SK-N-SH (cell line): ENCODE results near the gene MYO16. TPM values are rescaled to one million over a fixed set of nuclear protein-coding genes. Genes with fewer than 3 reads are reported as not detected.

Experiments
- CTCF ChIA-PET: fragments of 300-600, 350-600 bp; formaldehyde crosslinking; extraction: SDS; loops from one replicate; lab custom pipeline; 2021; lab: Yijun Ruan, JAX
- POLR2A ChIA-PET: fragments of 350-600 bp; sonication (Branson Sonifier 250); formaldehyde crosslinking; extraction: SDS; loops from one replicate; lab custom pipeline; 2020; ENCODE audit warnings: antibody characterized with exemption, inconsistent platforms; lab: Yijun Ruan, JAX
- DNase-seq: peaks from one replicate; pipeline ENCODE4 v3.0.0; 2012
- H2AFZ ChIP-seq: fragments of 200-600 bp; sonication (generic); 2 replicates; pipeline ENCODE4 v1.8.1; 2016; ENCODE audit warnings: antibody characterized with exemption, mild to moderate bottlenecking, low read depth
- H3F3A ChIP-seq: fragments of 200-600 bp; sonication (generic); replicated peaks from 2 replicates; pipeline ENCODE3; 2016; ENCODE audit warnings: antibody characterized with exemption, mild to moderate bottlenecking; ENCODE audit not compliant: insufficient read depth
- H3K27ac ChIP-seq, 2 experiments: fragments of 200-500 bp in 1 of 2; fragments of 200-600 bp in 1 of 2; sonication (Bioruptor generic) in 1 of 2; sonication (generic), shearing (Covaris generic) in 1 of 2; 2 replicates each; pipeline versions ENCODE4 v1.5.1 to v1.6.1; 2014 to 2016; ENCODE audit warnings: low read depth in 2 of 2, inconsistent platforms in 1 of 2, low read length in 1 of 2, mild to moderate bottlenecking in 1 of 2, mixed read lengths in 1 of 2
- H3K27me3 ChIP-seq: fragments of 200-600 bp; sonication (generic), shearing (Covaris generic); 2 replicates; pipeline ENCODE4 v1.6.1; 2016; ENCODE audit warnings: mixed run types; ENCODE audit not compliant: insufficient read depth
- H3K36me3 ChIP-seq, 2 experiments: fragments of 200-500 bp in 1 of 2; fragments of 200-600 bp in 1 of 2; sonication (Bioruptor generic) in 1 of 2; sonication (generic) in 1 of 2; replicated peaks in 1 of 2; 2 replicates each; pipeline versions ENCODE3 to v1.5.1; 2014 to 2016; ENCODE audit warnings: low read length in 1 of 2, mild to moderate bottlenecking in 1 of 2; ENCODE audit not compliant: insufficient read depth in 2 of 2, control insufficient read depth in 1 of 2
- H3K4me1 ChIP-seq, 2 experiments: fragments of 200-500 bp in 1 of 2; fragments of 200-600 bp in 1 of 2; sonication (Bioruptor generic) in 1 of 2; sonication (generic), shearing (Covaris generic) in 1 of 2; 2 replicates each; pipeline versions ENCODE4 v1.5.1 to v1.6.1; 2014 to 2016; ENCODE audit warnings: low read depth in 1 of 2, low read length in 1 of 2, mixed run types in 1 of 2; ENCODE audit not compliant: insufficient read depth in 2 of 2, control insufficient read depth in 1 of 2
- H3K4me2 ChIP-seq: fragments of 200-600 bp; sonication (generic), shearing (Covaris generic); 2 replicates; pipeline ENCODE4 v1.6.1; 2017; ENCODE audit warnings: mixed run types
- H3K4me3 ChIP-seq, 2 experiments: fragments of 200-500 bp in 1 of 2; fragments of 200-600 bp in 1 of 2; sonication (Bioruptor generic) in 1 of 2; sonication (generic), shearing (Covaris generic) in 1 of 2; 2 replicates each; pipeline versions ENCODE4 v1.5.1 to v1.8.1; 2014 to 2016; ENCODE audit warnings: low read depth in 2 of 2, inconsistent platforms in 1 of 2, low read length in 1 of 2, mild to moderate bottlenecking in 1 of 2, mixed read lengths in 1 of 2, moderate library complexity in 1 of 2
- H3K79me2 ChIP-seq: fragments of 200-600 bp; sonication (generic); 2 replicates; pipeline ENCODE4 v1.8.1; 2017; ENCODE audit warnings: mild to moderate bottlenecking; ENCODE audit not compliant: insufficient read depth
- H3K9ac ChIP-seq: fragments of 200-600 bp; sonication (generic); 2 replicates; pipeline ENCODE4 v1.6.1; 2017; ENCODE audit warnings: mixed run types
- H3K9me2 ChIP-seq: fragments of 200-600 bp; sonication (generic); 2 replicates; pipeline ENCODE4 v1.6.1; 2017; ENCODE audit warnings: mixed run types
- H3K9me3 ChIP-seq: fragments of 200-600 bp; sonication (generic); 2 replicates; pipeline ENCODE4 v1.6.1; 2017; ENCODE audit warnings: mixed run types, mild to moderate bottlenecking, moderate library complexity
- H4K20me1 ChIP-seq: fragments of 200-600 bp; sonication (generic); 2 replicates; pipeline ENCODE4 v1.6.1; 2017; ENCODE audit warnings: mild to moderate bottlenecking, mixed run types; ENCODE audit not compliant: insufficient read depth
- CHD2 ChIP-seq: fragments of 150-350 bp; IDR thresholded peaks from 2 replicates; pipeline ENCODE4 v1.6.1; 2018; ENCODE audit warnings: low read length; ENCODE audit not compliant: partially characterized antibody
- ELF1 ChIP-seq: IDR thresholded peaks from 2 replicates; pipeline ENCODE4 v1.4.0; 2012
- EP300 ChIP-seq, 2 experiments: IDR thresholded peaks; 2 replicates each; pipeline versions ENCODE4 v1.4.0 to v1.6.1; 2012; ENCODE audit warnings: borderline replicate concordance in 1 of 2, low read depth in 1 of 2, low read length in 1 of 2
- FOSL2 ChIP-seq: IDR thresholded peaks from 2 replicates; pipeline ENCODE4 v1.4.0; 2012; ENCODE audit warnings: low read depth, mild to moderate bottlenecking, moderate library complexity, borderline replicate concordance
- FOXJ3 ChIP-seq: sonication (generic); formaldehyde crosslinking; IDR thresholded peaks from 2 replicates; pipeline ENCODE4 v1.5.1; 2020; ENCODE audit warnings: mild to moderate bottlenecking, missing genetic modification reagents
- GABPA ChIP-seq: IDR thresholded peaks from 2 replicates; pipeline ENCODE4 v1.4.0; 2012; ENCODE audit warnings: low read depth, mild to moderate bottlenecking
- GATA2 ChIP-seq: sonication (generic); formaldehyde crosslinking; IDR thresholded peaks from 2 replicates; pipeline ENCODE4 v1.5.0; 2020; ENCODE audit warnings: mild to moderate bottlenecking, missing genetic modification reagents
- JUND ChIP-seq: IDR thresholded peaks from 2 replicates; pipeline ENCODE4 v1.4.0; 2012
- MXI1 ChIP-seq: IDR thresholded peaks from 2 replicates; pipeline ENCODE4 v1.6.1; 2012; ENCODE audit warnings: mild to moderate bottlenecking, low read depth, low read length, improper control_type of control experiment
- NRF1 ChIP-seq: IDR thresholded peaks from 2 replicates; pipeline ENCODE4 v1.6.1; 2012; ENCODE audit warnings: low read depth, mild to moderate bottlenecking, low read length
- POLR2AphosphoS5 ChIP-seq: IDR thresholded peaks from 2 replicates; pipeline ENCODE4 v1.6.1; 2012; ENCODE audit warnings: low read depth, low read length
- RAD21 ChIP-seq: IDR thresholded peaks from 2 replicates; pipeline ENCODE4 v1.6.1; 2012; ENCODE audit warnings: mild to moderate bottlenecking, low read length
- RXRA ChIP-seq: IDR thresholded peaks from 2 replicates; pipeline ENCODE4 v1.4.0; 2012; ENCODE audit warnings: low read depth, mild to moderate bottlenecking, borderline replicate concordance
- SMC3 ChIP-seq: IDR thresholded peaks from 2 replicates; pipeline ENCODE4 v1.6.1; 2012; ENCODE audit warnings: low read depth, low read length, improper control_type of control experiment
- TEAD4 ChIP-seq: IDR thresholded peaks from 2 replicates; pipeline ENCODE4 v1.4.0; 2012; ENCODE audit warnings: mild to moderate bottlenecking, borderline replicate concordance; ENCODE audit not compliant: insufficient read depth
- USF1 ChIP-seq: IDR thresholded peaks from 2 replicates; pipeline ENCODE4 v1.4.0; 2012; ENCODE audit warnings: low read depth, borderline replicate concordance
- YY1 ChIP-seq: IDR thresholded peaks from 2 replicates; pipeline ENCODE4 v1.4.0; 2012; ENCODE audit warnings: low read depth, mild to moderate bottlenecking
- WGBS: methylation state at CpG from one replicate; pipeline ENCODE4 v1.1.6; 2017; ENCODE audit warnings: low lambda C conversion rate; 5-methylcytosine and 5-hydroxymethylcytosine counted together
- polyA plus RNA-seq, 3 experiments: library from polyadenylated mRNA; depleted of rRNA; stranded (reverse); fragments of >200 nt; gene quantifications; 2 replicates each; pipeline ENCODE4 v1.2.3, GENCODE V29; 2012
- TF ChIP-seq, protein P1 (sequence below): fragments of 150-350 bp; IDR thresholded peaks from 2 replicates; pipeline ENCODE4 v1.6.1; 2016; ENCODE audit warnings: mild to moderate bottlenecking, low read depth, low read length
- TF ChIP-seq, protein P2 (sequence below): fragments of 150-350 bp; IDR thresholded peaks from 2 replicates; pipeline ENCODE4 v1.6.1; 2017; ENCODE audit warnings: antibody characterized with exemption, low read length, low read depth, borderline replicate concordance

The MYO16 gene
- polyA plus RNA-seq, 1 of the 3 experiments (the other 2 are of a cell fraction) = 0.07 TPM

DNA sequence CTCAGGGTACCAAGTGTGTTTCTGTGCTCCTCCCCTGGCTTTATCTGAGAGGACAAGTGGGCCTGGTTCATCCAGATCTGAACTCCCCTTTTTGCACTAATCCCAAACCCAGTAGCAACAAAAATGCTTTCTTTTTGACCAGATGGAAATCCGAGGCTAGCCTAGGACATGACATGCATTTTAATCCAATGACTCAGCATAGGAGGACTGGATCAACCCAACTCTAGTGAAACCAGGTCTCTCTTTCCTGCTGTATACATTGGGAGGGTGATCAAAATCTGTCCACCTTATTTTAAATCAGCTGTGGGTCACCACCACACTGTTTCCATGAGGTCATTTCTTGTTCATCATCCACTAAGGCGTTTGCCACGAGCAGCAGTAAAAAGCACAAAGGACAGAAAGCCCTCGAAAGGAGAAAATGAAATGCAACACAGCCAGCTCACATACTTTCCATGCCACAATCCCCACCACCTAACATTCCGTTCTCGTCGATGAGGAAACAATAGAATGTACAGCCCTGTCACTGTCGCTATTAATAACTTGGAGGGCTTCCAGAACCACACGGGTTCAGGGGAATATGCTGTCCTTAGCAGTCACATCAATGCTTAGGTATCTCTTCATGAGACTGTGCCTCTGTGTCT, 614.0 kb downstream of the MYO16 start (continued):
- TF ChIP-seq RAD21 = no peak
- no peak for TF ChIP-seq NRF1
- TF ChIP-seq TEAD4 = peak; percentile 76; the same call in 1 of the 2 replicates
- TF ChIP-seq, protein P1, sequence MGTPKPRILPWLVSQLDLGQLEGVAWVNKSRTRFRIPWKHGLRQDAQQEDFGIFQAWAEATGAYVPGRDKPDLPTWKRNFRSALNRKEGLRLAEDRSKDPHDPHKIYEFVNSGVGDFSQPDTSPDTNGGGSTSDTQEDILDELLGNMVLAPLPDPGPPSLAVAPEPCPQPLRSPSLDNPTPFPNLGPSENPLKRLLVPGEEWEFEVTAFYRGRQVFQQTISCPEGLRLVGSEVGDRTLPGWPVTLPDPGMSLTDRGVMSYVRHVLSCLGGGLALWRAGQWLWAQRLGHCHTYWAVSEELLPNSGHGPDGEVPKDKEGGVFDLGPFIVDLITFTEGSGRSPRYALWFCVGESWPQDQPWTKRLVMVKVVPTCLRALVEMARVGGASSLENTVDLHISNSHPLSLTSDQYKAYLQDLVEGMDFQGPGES = no peak
- peak; percentile 78 for TF ChIP-seq RXRA
- TF ChIP-seq GATA2 = no peak
- TF ChIP-seq POLR2AphosphoS5 = no peak
- no peak for TF ChIP-seq CHD2
- no peak for TF ChIP-seq SMC3
- no peak for TF ChIP-seq FOXJ3 (CRISPR knock-in tag)
- no peak for TF ChIP-seq MXI1
- TF ChIP-seq, all 33 proteins: peak for 9

GRCh38 chr13:109244566-109244965, 615.2 kb downstream of the MYO16 start:
- no peaks in the 10 kb centered on the region for H3K9me3 ChIP-seq
- no peaks in the 10 kb centered on the region for H3K27me3 ChIP-seq
- 96% methylated on average over 7 of the region's 7 CpGs for WGBS
- CTCF ChIA-PET = interaction anchor here (2.5 kb wide), 1 partner anchor 9 kb away, joined by 7 read pairs; no protein-coding TSS in a partner anchor
- H3K4me2 ChIP-seq = no peak overlapping the region
- no peaks in the 10 kb centered on the region for H4K20me1 ChIP-seq
- DNase-seq = no peak
- TF ChIP-seq FOSL2 = no peak
- no peak for TF ChIP-seq YY1
- no peak for TF ChIP-seq EP300 (IDR thresholded peaks at IDR 0.05; ENCODE audit: borderline replicate concordance in 1 of 2, low read depth in 1 of 2, low read length in 1 of 2)
- TF ChIP-seq, all 33 proteins: peak for 0
- peaks cover 0 to 3% of the 10 kb centered on the region in 2 experiments for H3K36me3 ChIP-seq
- H2AFZ ChIP-seq = no peak overlapping the region
- H3K9me2 ChIP-seq = no peaks in the 10 kb centered on the region
- POLR2A ChIA-PET = no interaction called here
- peak overlapping the region; percentile 82 to 83; a peak in 3 of 4 replicates for H3K27ac ChIP-seq
- no peaks in the 10 kb centered on the region for H3K79me2 ChIP-seq
- H3K9ac ChIP-seq = no peak overlapping the region
- H3K4me3 ChIP-seq = no peak overlapping the region
- H3K4me1 ChIP-seq = 0 out of 4 replicates have a peak, but pooled peaks cover 0 to 11% of the 10 kb centered on the region in 2 experiments
- peaks cover 7% of the 10 kb centered on the region for H3F3A ChIP-seq

- no peaks in the 10 kb centered on the region for H3K79me2 ChIP-seq
- DNase-seq = no peak
- no peak overlapping the region for H3K9ac ChIP-seq
- 0 out of 4 replicates have a peak, but pooled peaks cover 0 to 11% of the 10 kb centered on the region in 2 experiments for H3K4me1 ChIP-seq
- H3F3A ChIP-seq = peaks cover 7% of the 10 kb centered on the region
- CTCF ChIA-PET = interaction anchor here (0.9 kb wide), 1 partner anchor 27 kb away, joined by 3 read pairs; no protein-coding TSS in a partner anchor
- WGBS = 90% methylated on average over 1 of the region's 1 CpG
- peaks cover 0 to 3% of the 10 kb centered on the region in 2 experiments for H3K36me3 ChIP-seq
- H2AFZ ChIP-seq = no peak overlapping the region
- no peaks in the 10 kb centered on the region for H3K9me3 ChIP-seq
- TF ChIP-seq GABPA (no peak), ELF1 (no peak), USF1 (no peak), JUND (no peak)
- TF ChIP-seq, protein P2, sequence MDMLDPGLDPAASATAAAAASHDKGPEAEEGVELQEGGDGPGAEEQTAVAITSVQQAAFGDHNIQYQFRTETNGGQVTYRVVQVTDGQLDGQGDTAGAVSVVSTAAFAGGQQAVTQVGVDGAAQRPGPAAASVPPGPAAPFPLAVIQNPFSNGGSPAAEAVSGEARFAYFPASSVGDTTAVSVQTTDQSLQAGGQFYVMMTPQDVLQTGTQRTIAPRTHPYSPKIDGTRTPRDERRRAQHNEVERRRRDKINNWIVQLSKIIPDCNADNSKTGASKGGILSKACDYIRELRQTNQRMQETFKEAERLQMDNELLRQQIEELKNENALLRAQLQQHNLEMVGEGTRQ = no peak
- TF ChIP-seq, all 33 proteins: peak for 0
- POLR2A ChIA-PET = no interaction called here
- H3K4me3 ChIP-seq = no peak overlapping the region
- H4K20me1 ChIP-seq = no peaks in the 10 kb centered on the region
- H3K9me2 ChIP-seq = no peaks in the 10 kb centered on the region
- no peak overlapping the region for H3K4me2 ChIP-seq
- no peak overlapping the region for H3K27ac ChIP-seq
- H3K27me3 ChIP-seq = no peaks in the 10 kb centered on the region
Observed at GRCh38 chr13:109246001-109246400, 616.6 kb downstream of the MYO16 start.
